ENCODE measurements around the gene TMEM121B. TPM values are rescaled to one million over a fixed set of nuclear protein-coding genes. Genes with fewer than 3 reads are reported as not detected.

TMEM121B gene
- total RNA-seq, 1 donor from 2014 or later: 0.11 TPM

- intact Hi-C loops (cut with DNase I): no loop called here
- no peaks in the 10 kb centered on the region for H3K27me3 ChIP-seq
- no peak overlapping the region for H3K27ac ChIP-seq
- no peak for TF ChIP-seq CTCF (IDR thresholded peaks at IDR 0.05)
- H3K4me1 ChIP-seq: no peaks in the 10 kb centered on the region
- H3K9me3 ChIP-seq: no peaks in the 10 kb centered on the region
- DNase-seq (ENCODE audit: low spot score in 2 of 2): no peak
- H3K36me3 ChIP-seq: peaks cover 44 to 51% of the 10 kb centered on the region in 2 donors
- no peak overlapping the region for H3K4me3 ChIP-seq
These were observed 16.0 kb upstream of the TMEM121B start for GRCh38 chr22:17137170-17137569.

GRCh38 chr22:17135153-17135760, 14.1 kb upstream of the TMEM121B start:
- peaks cover 28 to 33% of the 10 kb centered on the region in 2 donors for H3K36me3 ChIP-seq
- no peak for DNase-seq (ENCODE audit: low spot score in 2 of 2)
- intact Hi-C loops (cut with DNase I): no loop called here

GRCh38 chr22:17133137-17133536, 12.0 kb upstream of the TMEM121B start:
- Histone ChIP-seq H3K27me3 (no peaks in the 10 kb centered on the region), H3K9me3 (no peaks in the 10 kb centered on the region), H3K36me3 (peaks cover 12 to 19% of the 10 kb centered on the region in 2 donors), H3K27ac (no peak overlapping the region), H3K4me3 (no peak overlapping the region), H3K4me1 (no peaks in the 10 kb centered on the region)
- DNase-seq (ENCODE audit: low spot score in 2 of 2): no peak
- TF ChIP-seq CTCF (IDR thresholded peaks at IDR 0.05): no peak
- intact Hi-C loops (cut with DNase I): no loop called here

More at GRCh38 chr22:17135153-17135760, 14.1 kb upstream of the TMEM121B start:
- Histone ChIP-seq H3K9me3 (no peaks in the 10 kb centered on the region), H3K27ac (no peak overlapping the region), H3K4me3 (no peak overlapping the region), H3K4me1 (no peaks in the 10 kb centered on the region), H3K27me3 (no peaks in the 10 kb centered on the region)
- TF ChIP-seq CTCF (IDR thresholded peaks at IDR 0.05): no peak

GRCh38 chr22:17132112-17132511, 11.0 kb upstream of the TMEM121B start:
- Histone ChIP-seq H3K27me3 (no peaks in the 10 kb centered on the region), H3K27ac (no peak overlapping the region), H3K36me3 (peaks cover 3 to 10% of the 10 kb centered on the region in 2 donors), H3K4me1 (no peaks in the 10 kb centered on the region), H3K4me3 (no peak overlapping the region), H3K9me3 (no peaks in the 10 kb centered on the region)
- no peak for DNase-seq (ENCODE audit: low spot score in 2 of 2)
- no peak for TF ChIP-seq CTCF (IDR thresholded peaks at IDR 0.05)
- intact Hi-C loops (cut with DNase I): no loop called here

GRCh38 chr22:17131686-17132085, 10.5 kb upstream of the TMEM121B start:
- peaks cover 0 to 6% of the 10 kb centered on the region in 2 donors for H3K36me3 ChIP-seq
- H3K4me3 ChIP-seq: no peak overlapping the region
- no peaks in the 10 kb centered on the region for H3K9me3 ChIP-seq
- H3K27ac ChIP-seq: no peak overlapping the region
- intact Hi-C loops (cut with DNase I): no loop called here
- no peak for DNase-seq (ENCODE audit: low spot score in 2 of 2)
- no peaks in the 10 kb centered on the region for H3K27me3 ChIP-seq
- no peaks in the 10 kb centered on the region for H3K4me1 ChIP-seq
- TF ChIP-seq CTCF (IDR thresholded peaks at IDR 0.05): no peak

- TF ChIP-seq CTCF (IDR thresholded peaks at IDR 0.05): no peak
- Histone ChIP-seq H3K9me3 (no peaks in the 10 kb centered on the region), H3K27ac (no peak overlapping the region), H3K27me3 (no peaks in the 10 kb centered on the region), H3K4me3 (no peak overlapping the region), H3K4me1 (no peaks in the 10 kb centered on the region), H3K36me3 (no peaks in the 10 kb centered on the region)
- intact Hi-C loops (cut with DNase I): no loop called here
- no peak for DNase-seq (ENCODE audit: low spot score in 2 of 2)
These were observed 9.0 kb upstream of the TMEM121B start for GRCh38 chr22:17130199-17130598.

All from ascending aorta (tissue), 2 donors.